SK-N-DZ (cell line): ENCODE measurements around the gene GRIK3.

Experiments used
- DNase-seq: peaks from one replicate; pipeline ENCODE4 v3.0.0-alpha.2; 2015; ENCODE audit warnings: low spot score

The GRIK3 gene

GRCh38 chr1:36857754-36858153 is 176.6 kb downstream of the GRIK3 start:
- DNase-seq = no peak

- DNase-seq = peak; percentile 18
These were observed 178.4 kb downstream of the GRIK3 start for GRCh38 chr1:36855699-36856494.

- DNase-seq = no peak
These were observed 180.7 kb downstream of the GRIK3 start for GRCh38 chr1:36853638-36854037.

- DNase-seq = no peak
These were observed 181.7 kb downstream of the GRIK3 start for GRCh38 chr1:36852586-36852985.

GRCh38 chr1:36851595-36851994 is 182.7 kb downstream of the GRIK3 start:
- DNase-seq = no peak

GRCh38 chr1:36851087-36851486 is 183.2 kb downstream of the GRIK3 start:
- no peak for DNase-seq

- DNase-seq = no peak
These were observed 184.4 kb downstream of the GRIK3 start for GRCh38 chr1:36849956-36850355.

- no peak for DNase-seq
These were observed 186.6 kb downstream of the GRIK3 start for GRCh38 chr1:36847761-36848160.

- DNase-seq = no peak
These were observed 187.1 kb downstream of the GRIK3 start for GRCh38 chr1:36847186-36847585.

- peak; percentile 65 for DNase-seq
These were observed 188.0 kb downstream of the GRIK3 start for GRCh38 chr1:36846357-36846756.

- DNase-seq = no peak
These were observed 188.5 kb downstream of the GRIK3 start for GRCh38 chr1:36845802-36846201.

GRCh38 chr1:36844917-36845316 is 189.4 kb downstream of the GRIK3 start:
- DNase-seq = no peak

- DNase-seq = no peak
These were observed 190.3 kb downstream of the GRIK3 start for GRCh38 chr1:36843906-36844610.

- no peak for DNase-seq
These were observed 191.3 kb downstream of the GRIK3 start for GRCh38 chr1:36843027-36843426.

- DNase-seq = no peak
These were observed 191.9 kb downstream of the GRIK3 start for GRCh38 chr1:36842448-36842847.

GRCh38 chr1:36839485-36839884 is 194.8 kb downstream of the GRIK3 start:
- DNase-seq = no peak

GRCh38 chr1:36838888-36839287 is 195.4 kb downstream of the GRIK3 start:
- DNase-seq = no peak

GRCh38 chr1:36836916-36837315 is 197.4 kb downstream of the GRIK3 start:
- DNase-seq = no peak

GRCh38 chr1:36836196-36836883 is 198.0 kb downstream of the GRIK3 start:
- no peak for DNase-seq

GRCh38 chr1:36835696-36836095 is 198.6 kb downstream of the GRIK3 start:
- no peak for DNase-seq

- DNase-seq = no peak
These were observed 199.2 kb downstream of the GRIK3 start for GRCh38 chr1:36835017-36835695.

- no peak for DNase-seq
These were observed 199.7 kb downstream of the GRIK3 start for GRCh38 chr1:36834586-36834985.
